HEK293T (cell line): ENCODE results near the gene STAC2.

ENCODE experiments used
- BHLHE40 ChIP-seq: fragments of 450-650 bp; IDR thresholded peaks from 2 replicates; pipeline ENCODE4 v1.6.1; 2016; ENCODE audit warnings: mild to moderate bottlenecking, moderate library complexity, borderline replicate concordance
- ELF4 ChIP-seq: fragments of 450-650 bp; IDR thresholded peaks from 2 replicates; pipeline ENCODE4 v1.6.1; 2017; ENCODE audit warnings: antibody characterized with exemption
- FOXM1 ChIP-seq: fragments of 450-650 bp; IDR thresholded peaks from 2 replicates; pipeline ENCODE4 v1.6.1; 2017; ENCODE audit warnings: mild to moderate bottlenecking, borderline replicate concordance
- HDGF ChIP-seq: fragments of 450-650 bp; IDR thresholded peaks from 2 replicates; pipeline ENCODE4 v1.6.1; 2017; ENCODE audit warnings: antibody characterized with exemption, borderline replicate concordance
- SP1 ChIP-seq: fragments of 450-650 bp; IDR thresholded peaks from 2 replicates; pipeline ENCODE4 v1.6.1; 2017
- ZNF384 ChIP-seq: fragments of 450-650 bp; IDR thresholded peaks from 2 replicates; pipeline ENCODE4 v1.6.1; 2016

- no peak for TF ChIP-seq BHLHE40
- no peak for TF ChIP-seq ZNF384
- no peak for TF ChIP-seq FOXM1
- TF ChIP-seq HDGF = no peak
- TF ChIP-seq ELF4 = no peak
- no peak for TF ChIP-seq SP1
Measured at GRCh38 chr17:39213852-39214251, 11.9 kb downstream of the STAC2 start.
